Pancreas (tissue), 10 donors: ENCODE measurements around the gene PAXX. TPM values are rescaled to one million over a fixed set of nuclear protein-coding genes. Genes with fewer than 3 reads are reported as not detected.

Source experiments
- ATAC-seq, 4 donors: fragments of 200-7000 bp; cut with Tn5 transposase; one replicate each; pipeline versions ENCODE4 v1.8.0 to v1.9.1; 2020; ENCODE audit warnings: mild to moderate bottlenecking in 4 of 4, moderate library complexity in 4 of 4
- DNase-seq, 6 donors: peaks; one replicate each; pipeline ENCODE4 v3.0.0-alpha.2; 2020
- FAIRE-seq: peaks from 2 replicates; lab custom pipeline; 2012; peaks lifted over from hg19 to GRCh38; lab: Jason Lieb, UNC
- H3K27ac ChIP-seq, 4 donors: fragments of 200-600 bp; sonication (generic); 1 replicate in 3 of 4; 2 replicates in 1 of 4; pipeline versions ENCODE4 v1.5.0 to v1.8.0; 2020
- H3K27me3 ChIP-seq, 4 donors: fragments of 200-600 bp; one replicate each; pipeline ENCODE4 v1.8.0; 2021
- H3K36me3 ChIP-seq, 3 donors: fragments of 200-600 bp; sonication (generic) in 1 of 3; one replicate each; pipeline versions ENCODE4 v1.5.0 to v1.8.0; 2020 to 2021
- H3K4me1 ChIP-seq, 3 donors: fragments of 200-600 bp; one replicate each; pipeline ENCODE4 v1.8.0; 2021
- H3K4me3 ChIP-seq, 4 donors: fragments of 200-600 bp; sonication (generic) in 2 of 4; one replicate each; pipeline versions ENCODE4 v1.5.0 to v1.8.0; 2020 to 2021
- H3K9me3 ChIP-seq, 4 donors: fragments of 200-600 bp; one replicate each; pipeline ENCODE4 v1.8.0; 2021
- WGBS, 2 donors: extraction: QIAGEN DNeasy Blood & Tissue Kit; methylation state at CpG; one replicate each; pipeline ENCODE4 v1.1.7; 2013; 5-methylcytosine and 5-hydroxymethylcytosine counted together
- intact Hi-C, 3 donors: fragments of 100-400 bp; cut with DNase I; formaldehyde crosslinking; loops; one replicate each; pipeline versions ENCODE4 v1.11.1 to v1.14.2; 2022
- polyA plus RNA-seq, 2 donors: library from polyadenylated mRNA; stranded (reverse); fragments of 200-250 nt; gene quantifications; one replicate each; pipeline ENCODE4 v1.2.3, GENCODE V29; 2013
- total RNA-seq, 6 donors: library from RNA; stranded (reverse); fragmentation: NEBNext Ultra II Directional in 4 of 6; extraction: Animal tissue kit (Norgen Biotek cat#: 25700) in 4 of 6; gene quantifications; one replicate each; pipeline versions ENCODE4 v1.2.1 to v1.2.4, GENCODE V29; 2021 to 2023
- TF ChIP-seq, protein P1 (sequence below), 4 donors: fragments of 200-600 bp; sonication (generic) in 3 of 4; IDR thresholded peaks; one replicate each; pipeline versions ENCODE4 v1.5.0 to v1.8.0; 2021; ENCODE audit warnings: antibody characterized with exemption in 4 of 4
- donor health status: healthy with polysubstance abuse.
- donor health status: DM: no; HTN: no; CAD: no; lungs with moderate emphysema.
- donor health status: DM: no; HTN: no; CAD: no.
- donor health status: control.
- donor health status: control.
- donor health status: Bipolar disorder and iron deficiency.
- donor health status: DM: yes; HTN: yes; CAD: no.
- donor health status: DM: no; HTN: no; CAD: no.
- donor health status: DM: no; HTN: no; CAD: no.
- donor health status: DM: yes; HTN: yes; CAD: no.

PAXX gene
- total and polyA plus RNA-seq, 8 donors = 16.0 to 222 (median 21.0) TPM

- no peak for DNase-seq
- Histone ChIP-seq H3K27me3 (no peaks in the 10 kb centered on the region), H3K27ac (no peak overlapping the region), H3K4me3 (peak overlapping the region in 3 of 4 donors; percentile 8 to 41 (median 38)), H3K36me3 (no peaks in the 10 kb centered on the region), H3K4me1 (no peaks in the 10 kb centered on the region), H3K9me3 (no peaks in the 10 kb centered on the region)
- peak in 2 of 4 donors; percentile 6 to 16 for ATAC-seq
- TF ChIP-seq, protein P1, sequence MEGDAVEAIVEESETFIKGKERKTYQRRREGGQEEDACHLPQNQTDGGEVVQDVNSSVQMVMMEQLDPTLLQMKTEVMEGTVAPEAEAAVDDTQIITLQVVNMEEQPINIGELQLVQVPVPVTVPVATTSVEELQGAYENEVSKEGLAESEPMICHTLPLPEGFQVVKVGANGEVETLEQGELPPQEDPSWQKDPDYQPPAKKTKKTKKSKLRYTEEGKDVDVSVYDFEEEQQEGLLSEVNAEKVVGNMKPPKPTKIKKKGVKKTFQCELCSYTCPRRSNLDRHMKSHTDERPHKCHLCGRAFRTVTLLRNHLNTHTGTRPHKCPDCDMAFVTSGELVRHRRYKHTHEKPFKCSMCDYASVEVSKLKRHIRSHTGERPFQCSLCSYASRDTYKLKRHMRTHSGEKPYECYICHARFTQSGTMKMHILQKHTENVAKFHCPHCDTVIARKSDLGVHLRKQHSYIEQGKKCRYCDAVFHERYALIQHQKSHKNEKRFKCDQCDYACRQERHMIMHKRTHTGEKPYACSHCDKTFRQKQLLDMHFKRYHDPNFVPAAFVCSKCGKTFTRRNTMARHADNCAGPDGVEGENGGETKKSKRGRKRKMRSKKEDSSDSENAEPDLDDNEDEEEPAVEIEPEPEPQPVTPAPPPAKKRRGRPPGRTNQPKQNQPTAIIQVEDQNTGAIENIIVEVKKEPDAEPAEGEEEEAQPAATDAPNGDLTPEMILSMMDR (IDR thresholded peaks at IDR 0.05) = no peak
- intact Hi-C loops = no loop called here
- WGBS, 2 donors = 31 to 32% methylated on average over 33 of the region's 33 CpGs
- FAIRE-seq = no peak
These were observed 14.6 kb upstream of the PAXX start for GRCh38 chr9:136977649-136978072.

GRCh38 chr9:136978073-136978864 is 14.0 kb upstream of the PAXX start:
- H3K27ac ChIP-seq = no peak overlapping the region
- DNase-seq (peak in 4 of 6 donors; percentile 34 to 75 (median 56)), FAIRE-seq (no peak), ATAC-seq (peak; percentile 31 to 73 (median 55))
- 3% methylated on average over 63 to 78 of the region's 78 CpGs for WGBS, 2 donors
- no peaks in the 10 kb centered on the region for H3K9me3 ChIP-seq
- TF ChIP-seq, protein P1 (IDR thresholded peaks at IDR 0.05) = no peak
- H3K4me1 ChIP-seq = no peaks in the 10 kb centered on the region
- H3K4me3 ChIP-seq = peak overlapping the region in 3 of 4 donors; percentile 8 to 41 (median 38)
- H3K36me3 ChIP-seq = no peaks in the 10 kb centered on the region
- no peaks in the 10 kb centered on the region for H3K27me3 ChIP-seq
- intact Hi-C loops = no loop called here

DNA sequence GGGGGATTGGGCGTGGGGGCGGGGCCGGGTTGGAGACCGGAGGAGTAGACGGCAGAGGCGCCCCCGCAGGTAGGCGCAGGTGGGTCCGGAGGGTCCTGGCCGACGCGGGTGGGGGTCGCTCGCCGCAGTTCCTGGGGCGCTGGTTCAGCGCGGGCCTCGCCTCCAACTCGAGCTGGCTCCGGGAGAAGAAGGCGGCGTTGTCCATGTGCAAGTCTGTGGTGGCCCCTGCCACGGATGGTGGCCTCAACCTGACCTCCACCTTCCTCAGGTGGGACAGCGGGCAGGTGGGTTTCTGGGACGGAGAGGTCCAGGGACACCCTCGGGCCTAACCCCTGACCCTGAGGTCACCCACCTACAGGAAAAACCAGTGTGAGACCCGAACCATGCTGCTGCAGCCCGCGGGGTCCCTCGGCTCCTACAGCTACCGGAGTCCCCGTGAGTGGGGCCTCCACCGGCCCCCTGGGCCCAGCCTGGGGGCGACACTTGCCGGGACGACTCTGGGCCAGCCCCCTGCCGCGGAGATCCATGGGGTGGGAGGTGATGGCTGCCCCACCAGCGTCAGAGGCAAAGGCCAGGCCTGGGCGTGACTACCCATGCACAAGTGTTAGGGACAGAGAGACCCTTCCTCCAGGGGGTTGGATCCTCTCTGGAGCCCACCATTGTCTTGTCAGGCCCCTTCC is 13.2 kb upstream of the PAXX start:
- intact Hi-C loops = no loop called here
- WGBS, 2 donors = 54 to 57% methylated on average over 40 to 41 of the region's 41 CpGs
- Histone ChIP-seq H3K27me3 (no peaks in the 10 kb centered on the region), H3K4me1 (no peaks in the 10 kb centered on the region), H3K4me3 (no peak overlapping the region), H3K9me3 (no peaks in the 10 kb centered on the region), H3K27ac (no peak overlapping the region), H3K36me3 (no peaks in the 10 kb centered on the region)
- peak in 1 of 6 donors; percentile 62 for DNase-seq
- TF ChIP-seq, protein P1 (IDR thresholded peaks at IDR 0.05) = no peak
- no peak for ATAC-seq
- FAIRE-seq = no peak

- Histone ChIP-seq H3K27ac (no peak overlapping the region), H3K4me3 (no peak overlapping the region), H3K36me3 (no peaks in the 10 kb centered on the region), H3K4me1 (no peaks in the 10 kb centered on the region), H3K27me3 (no peaks in the 10 kb centered on the region), H3K9me3 (no peaks in the 10 kb centered on the region)
- WGBS, 2 donors = 84 to 85% methylated on average over 26 of the region's 26 CpGs
- DNase-seq = peak in 2 of 6 donors; percentile 29 to 72
- ATAC-seq = no peak
- intact Hi-C loops = no loop called here
- no peak for FAIRE-seq
- TF ChIP-seq, protein P1 (IDR thresholded peaks at IDR 0.05) = no peak
These were observed 12.2 kb upstream of the PAXX start for GRCh38 chr9:136979769-136980587.
